ENCODE data around the gene CTSH. TPM values are rescaled to one million over a fixed set of nuclear protein-coding genes. Genes with fewer than 3 reads are reported as not detected.

Gene CTSH
- total and polyA plus RNA-seq, 2 experiments from 2014 or later, result 1.7 to 5.2 TPM

- Histone ChIP-seq H3K27ac (no peak overlapping the region), H3K9me2 (ENCODE audit: insufficient read depth) (no peaks in the 10 kb centered on the region), H3K9ac (no peak overlapping the region), H3K79me2 (ENCODE audit: insufficient read depth) (no peaks in the 10 kb centered on the region), H3K4me2 (ENCODE audit: unreplicated experiment) (no peak overlapping the region), H3K36me3 (ENCODE audit: low read depth) (no peaks in the 10 kb centered on the region), H3K4me1 (ENCODE audit: insufficient read depth) (no peaks in the 10 kb centered on the region), H2AFZ (no peak overlapping the region), H4K20me1 (ENCODE audit: insufficient read depth) (no peaks in the 10 kb centered on the region), H3K9me3 (ENCODE audit: low read depth) (no peaks in the 10 kb centered on the region), H3K27me3 (replicated peaks; ENCODE audit: insufficient read depth) (no peaks in the 10 kb centered on the region; the same call in 1 of the 2 replicates), H3K4me3 (no peak overlapping the region), H3F3A (ENCODE audit: insufficient read depth) (no peaks in the 10 kb centered on the region)
- in situ Hi-C loops (cut with MboI), result no loop called here
- no peak for TF ChIP-seq EZH2 (IDR thresholded peaks at IDR 0.05; ENCODE audit: insufficient read depth, poor library complexity, severe bottlenecking)
- no peak for TF ChIP-seq EZH2phosphoT487 (IDR thresholded peaks at IDR 0.05; ENCODE audit: insufficient read depth, low read depth)
- DNase-seq, result no peak
- 68 to 70% methylated on average over 6 of the region's 6 CpGs for WGBS, 2 experiments (ENCODE audit: low coverage in 1 of 2, low lambda C conversion rate in 2 of 2, missing lambda C conversion rate in 2 of 2)
These were observed 15.5 kb upstream of the CTSH start for GRCh38 chr15:78960308-78960707.

GRCh38 chr15:78959360-78959759, 14.5 kb upstream of the CTSH start:
- WGBS, 2 experiments (ENCODE audit: low coverage in 1 of 2, low lambda C conversion rate in 2 of 2, missing lambda C conversion rate in 2 of 2), result 81 to 82% methylated on average over 10 of the region's 10 CpGs
- in situ Hi-C loops (cut with MboI), result no loop called here

GRCh38 chr15:78957416-78958093, 12.7 kb upstream of the CTSH start:
- H3K79me2 ChIP-seq (ENCODE audit: insufficient read depth), result no peaks in the 10 kb centered on the region
- WGBS, 2 experiments (ENCODE audit: low coverage in 1 of 2, low lambda C conversion rate in 2 of 2, missing lambda C conversion rate in 2 of 2), result 72 to 74% methylated on average over 9 of the region's 9 CpGs
- TF ChIP-seq EZH2phosphoT487 (IDR thresholded peaks at IDR 0.05; ENCODE audit: insufficient read depth, low read depth) (no peak), EZH2 (IDR thresholded peaks at IDR 0.05; ENCODE audit: insufficient read depth, poor library complexity, severe bottlenecking) (no peak)
- no peak overlapping the region for H3K9ac ChIP-seq
- peaks cover 8% of the 10 kb centered on the region for H3K27me3 ChIP-seq (replicated peaks; ENCODE audit: insufficient read depth)
- H3F3A ChIP-seq (ENCODE audit: insufficient read depth), result no peaks in the 10 kb centered on the region
- no peaks in the 10 kb centered on the region for H3K4me1 ChIP-seq (ENCODE audit: insufficient read depth)
- no peaks in the 10 kb centered on the region for H4K20me1 ChIP-seq (ENCODE audit: insufficient read depth)
- no peak for DNase-seq
- no peaks in the 10 kb centered on the region for H3K9me2 ChIP-seq (ENCODE audit: insufficient read depth)
- no peak overlapping the region for H3K27ac ChIP-seq
- no peak overlapping the region for H3K4me2 ChIP-seq (ENCODE audit: unreplicated experiment)
- H3K9me3 ChIP-seq (ENCODE audit: low read depth), result no peaks in the 10 kb centered on the region
- no peak overlapping the region for H2AFZ ChIP-seq
- H3K4me3 ChIP-seq, result no peak overlapping the region
- no peaks in the 10 kb centered on the region for H3K36me3 ChIP-seq (ENCODE audit: low read depth)
- in situ Hi-C loops (cut with MboI), result no loop called here

More at GRCh38 chr15:78959360-78959759, 14.5 kb upstream of the CTSH start:
- H3K9me2 ChIP-seq (ENCODE audit: insufficient read depth), result no peaks in the 10 kb centered on the region
- no peak for TF ChIP-seq EZH2phosphoT487 (IDR thresholded peaks at IDR 0.05; ENCODE audit: insufficient read depth, low read depth)
- no peak for TF ChIP-seq EZH2 (IDR thresholded peaks at IDR 0.05; ENCODE audit: insufficient read depth, poor library complexity, severe bottlenecking)
- no peaks in the 10 kb centered on the region for H3K36me3 ChIP-seq (ENCODE audit: low read depth)
- H3K27me3 ChIP-seq (replicated peaks; ENCODE audit: insufficient read depth), result peaks cover 4% of the 10 kb centered on the region
- no peak overlapping the region for H3K27ac ChIP-seq
- no peaks in the 10 kb centered on the region for H3F3A ChIP-seq (ENCODE audit: insufficient read depth)
- no peak overlapping the region for H3K4me2 ChIP-seq (ENCODE audit: unreplicated experiment)
- H3K9ac ChIP-seq, result no peak overlapping the region
- DNase-seq, result no peak
- H4K20me1 ChIP-seq (ENCODE audit: insufficient read depth), result no peaks in the 10 kb centered on the region
- H2AFZ ChIP-seq, result no peak overlapping the region
- no peak overlapping the region for H3K4me3 ChIP-seq
- no peaks in the 10 kb centered on the region for H3K9me3 ChIP-seq (ENCODE audit: low read depth)
- no peaks in the 10 kb centered on the region for H3K4me1 ChIP-seq (ENCODE audit: insufficient read depth)
- no peaks in the 10 kb centered on the region for H3K79me2 ChIP-seq (ENCODE audit: insufficient read depth)

- H3K27me3 ChIP-seq (replicated peaks; ENCODE audit: insufficient read depth), result peaks cover 8% of the 10 kb centered on the region
- 25 to 27% methylated on average over 1 of the region's 1 CpG for WGBS, 2 experiments (ENCODE audit: low coverage in 1 of 2, low lambda C conversion rate in 2 of 2, missing lambda C conversion rate in 2 of 2)
- H3K9me2 ChIP-seq (ENCODE audit: insufficient read depth), result no peaks in the 10 kb centered on the region
- no peak overlapping the region for H3K9ac ChIP-seq
- no peak overlapping the region for H2AFZ ChIP-seq
- no peak for DNase-seq
- H4K20me1 ChIP-seq (ENCODE audit: insufficient read depth), result no peaks in the 10 kb centered on the region
- H3K4me1 ChIP-seq (ENCODE audit: insufficient read depth), result no peaks in the 10 kb centered on the region
- in situ Hi-C loops (cut with MboI), result no loop called here
- H3K4me2 ChIP-seq (ENCODE audit: unreplicated experiment), result no peak overlapping the region
- H3K4me3 ChIP-seq, result no peak overlapping the region
- no peaks in the 10 kb centered on the region for H3K9me3 ChIP-seq (ENCODE audit: low read depth)
- no peaks in the 10 kb centered on the region for H3K79me2 ChIP-seq (ENCODE audit: insufficient read depth)
- H3K27ac ChIP-seq, result no peak overlapping the region
- no peak for TF ChIP-seq EZH2 (IDR thresholded peaks at IDR 0.05; ENCODE audit: insufficient read depth, poor library complexity, severe bottlenecking)
- no peak for TF ChIP-seq EZH2phosphoT487 (IDR thresholded peaks at IDR 0.05; ENCODE audit: insufficient read depth, low read depth)
- no peaks in the 10 kb centered on the region for H3F3A ChIP-seq (ENCODE audit: insufficient read depth)
- no peaks in the 10 kb centered on the region for H3K36me3 ChIP-seq (ENCODE audit: low read depth)
These were observed 12.1 kb upstream of the CTSH start for GRCh38 chr15:78956937-78957336.

Measured in GM23248 (cell line).